Breast epithelium (tissue), 3 donors: ENCODE data around the gene C2CD4A.

Source experiments
- CTCF ChIP-seq, 3 donors: fragments of 450-650 bp; IDR thresholded peaks; one replicate each; pipeline ENCODE4 v1.5.1; 2016 to 2017; ENCODE audit warnings: antibody characterized with exemption in 3 of 3, mild to moderate bottlenecking in 3 of 3, moderate library complexity in 3 of 3
- POLR2A ChIP-seq: fragments of 450-650 bp; IDR thresholded peaks from one replicate; pipeline ENCODE4 v1.6.1; 2016; ENCODE audit warnings: antibody characterized with exemption, mild to moderate bottlenecking, moderate library complexity
- POLR2AphosphoS5 ChIP-seq, 3 donors: sonication (generic); formaldehyde crosslinking; IDR thresholded peaks; one replicate each; pipeline ENCODE4 v1.6.1; 2017; ENCODE audit warnings: antibody characterized with exemption in 3 of 3

DNA sequence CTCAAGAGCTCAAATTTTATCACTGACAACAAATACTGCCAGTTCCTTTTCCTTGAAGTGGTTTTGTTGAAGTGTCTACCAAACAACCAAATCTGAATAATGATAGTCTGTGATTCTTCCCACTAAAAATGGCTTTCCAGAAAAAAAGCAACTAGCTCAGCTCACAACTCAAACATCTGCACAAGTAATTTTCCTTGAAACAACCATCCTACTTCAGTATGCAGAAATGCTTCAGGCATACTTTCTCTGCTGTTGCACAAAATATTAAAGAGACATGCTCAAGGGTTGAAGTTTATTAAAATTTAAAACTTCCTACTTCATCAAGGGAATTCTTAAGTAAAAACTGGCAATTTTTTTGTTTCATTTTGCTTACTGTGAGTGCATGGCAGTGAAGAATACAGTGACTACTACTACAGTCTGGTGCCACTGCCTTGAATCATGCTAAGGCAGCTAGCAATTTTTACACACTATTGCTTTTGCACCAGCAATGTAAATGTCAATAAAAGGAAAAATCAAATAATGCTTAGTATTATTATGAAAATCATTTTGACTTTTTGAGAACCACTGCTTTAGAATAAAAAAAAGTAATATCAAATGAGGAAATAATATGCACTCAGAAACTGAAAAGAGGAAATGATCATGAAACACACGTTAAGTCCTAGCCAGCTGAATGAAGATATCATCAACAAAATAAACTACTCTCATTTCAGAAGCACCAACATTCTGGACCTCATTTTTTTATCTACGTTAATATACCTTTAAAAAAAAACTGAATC, 40.1 kb upstream of the C2CD4A start:
- TF ChIP-seq CTCF (IDR thresholded peaks at IDR 0.05), result no peak
- TF ChIP-seq POLR2A, result no peak
- TF ChIP-seq POLR2AphosphoS5 (IDR thresholded peaks at IDR 0.05), result no peak
